KBM-7 (cell line): ENCODE results near the gene HSFX3.
"Not testable (repeated sequence)": the region's sequence is repeated elsewhere in the genome, so short reads cannot be mapped to it uniquely, and the experiment has no call there.

ENCODE experiments used
- DNase-seq: peaks from one replicate; pipeline ENCODE4 v3.0.0-alpha.2; 2015
- in situ Hi-C: fragments of 300-500 bp; cut with MboI; formaldehyde crosslinking; loops from 2 replicates; pipeline ENCODE4 v1.14.3; 2020; ENCODE audit warnings: low sequenced_read_pairs, low pct_unique_long_range_greater_than_20kb, mixed read lengths

Gene HSFX3, protein sequence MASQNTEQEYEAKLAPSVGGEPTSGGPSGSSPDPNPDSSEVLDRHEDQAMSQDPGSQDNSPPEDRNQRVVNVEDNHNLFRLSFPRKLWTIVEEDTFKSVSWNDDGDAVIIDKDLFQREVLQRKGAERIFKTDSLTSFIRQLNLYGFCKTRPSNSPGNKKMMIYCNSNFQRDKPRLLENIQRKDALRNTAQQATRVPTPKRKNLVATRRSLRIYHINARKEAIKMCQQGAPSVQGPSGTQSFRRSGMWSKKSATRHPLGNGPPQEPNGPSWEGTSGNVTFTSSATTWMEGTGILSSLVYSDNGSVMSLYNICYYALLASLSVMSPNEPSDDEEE

DNA sequence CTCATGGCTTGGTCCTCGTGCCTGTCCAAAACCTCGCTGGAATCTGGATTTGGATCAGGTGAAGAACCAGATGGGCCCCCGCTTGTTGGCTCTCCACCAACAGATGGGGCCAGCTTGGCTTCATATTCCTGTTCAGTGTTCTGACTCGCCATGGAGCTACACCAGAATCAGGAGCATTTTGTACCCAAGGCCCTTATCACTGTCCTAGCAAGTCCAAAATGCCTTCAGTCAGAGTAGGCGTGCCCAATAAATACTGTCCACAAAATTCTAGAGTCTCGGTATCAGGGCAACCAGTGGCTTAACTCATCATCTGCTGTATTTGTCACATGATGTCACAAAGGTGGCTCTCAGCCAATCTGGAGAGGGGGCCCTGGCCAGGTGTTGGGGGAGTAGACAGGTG, at the start of gene HSFX3:
Gene HSFX3 (minus strand): TSS at position 224 of the 400 bp plus-strand sequence. CDS start 72 bp downstream, at position 152.
- in situ Hi-C loops, DNase-seq: not testable (repeated sequence)

DNA sequence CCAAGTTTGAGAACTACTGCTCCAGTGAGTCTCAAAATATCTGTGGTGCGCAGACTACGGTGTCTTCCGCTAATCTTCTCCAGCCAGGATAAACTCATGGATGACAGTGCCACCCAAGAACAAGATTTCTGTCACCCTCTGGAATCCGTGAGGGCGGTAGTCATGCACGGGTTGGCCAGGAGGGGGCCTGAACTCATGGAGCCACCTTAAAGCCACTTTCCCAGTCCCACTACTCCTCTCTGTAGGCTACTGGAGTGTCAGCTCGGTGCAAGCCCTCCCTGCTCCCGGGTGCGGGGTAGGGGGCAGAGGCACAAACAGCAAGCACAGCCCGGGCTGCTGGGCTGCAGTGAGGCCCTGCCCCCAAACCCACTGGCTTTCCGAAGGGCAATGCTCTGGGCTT, 48.9 kb upstream of the HSFX3 start:
- DNase-seq, in situ Hi-C loops: not testable (repeated sequence)

DNA sequence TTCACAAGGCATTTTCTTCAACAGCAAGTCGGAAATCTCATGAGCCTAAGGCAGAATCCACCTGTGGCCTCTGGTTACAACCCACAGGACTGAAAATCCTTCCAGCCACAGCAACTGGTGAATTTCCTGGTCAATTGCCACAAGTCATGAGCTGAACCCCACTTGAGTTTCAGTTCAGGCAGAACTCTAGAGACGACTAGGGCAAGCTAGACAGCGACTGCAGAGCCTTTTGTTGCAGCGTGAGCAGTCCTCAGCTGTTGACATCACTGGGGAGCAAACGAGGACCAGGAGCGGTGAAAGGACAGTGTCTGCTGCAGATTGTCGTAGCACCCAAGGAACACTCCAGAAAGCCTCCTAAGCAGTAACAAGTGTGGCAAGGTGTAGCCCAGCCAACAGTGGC, 46.2 kb upstream of the HSFX3 start:
- in situ Hi-C loops, DNase-seq: not testable (repeated sequence)

DNA sequence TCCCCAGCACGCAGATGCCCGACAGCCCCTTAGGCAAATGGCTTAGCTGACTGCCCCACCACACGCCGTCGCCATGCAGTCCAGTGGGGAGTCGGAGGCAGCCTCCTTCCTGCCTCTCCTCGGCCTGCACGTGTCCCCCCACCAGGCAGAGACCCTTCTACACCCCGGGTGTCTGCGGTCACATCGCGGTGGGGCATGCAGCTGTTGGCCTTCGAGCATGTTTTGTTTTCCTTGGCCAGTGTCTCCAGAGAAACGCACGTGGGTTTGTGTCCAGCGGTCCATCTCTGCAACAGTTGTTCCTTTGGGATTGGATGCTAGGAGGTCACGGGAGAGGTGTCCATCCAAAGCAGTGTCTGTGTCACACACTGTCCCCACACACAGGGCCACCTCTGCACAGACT, 45.5 kb upstream of the HSFX3 start, which contains the start of gene HSFX2:
Gene HSFX2 (minus strand): TSS at position 101 of the 400 bp plus-strand sequence. CDS start 614 bp downstream, outside the sequence.
- in situ Hi-C loops, DNase-seq: not testable (repeated sequence)

DNA sequence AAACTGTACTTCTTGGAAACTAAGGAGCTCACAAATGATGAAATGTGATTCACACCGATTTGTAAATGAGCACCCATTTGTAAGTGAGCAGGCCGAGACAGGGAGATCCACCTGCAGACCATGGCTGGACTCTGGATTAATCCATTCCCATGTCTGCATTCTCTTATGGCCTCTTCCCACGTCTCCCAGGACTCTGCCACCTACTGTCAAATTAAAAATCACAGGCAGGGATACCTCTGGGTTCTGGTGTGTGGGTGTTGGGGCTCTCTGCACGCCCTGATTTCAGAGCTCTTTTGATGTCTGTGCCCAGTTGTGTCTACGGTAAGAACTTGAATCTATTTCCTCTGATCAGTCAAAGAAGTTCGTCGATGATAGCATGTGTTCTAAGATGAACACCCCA, 41.3 kb upstream of the HSFX3 start:
- in situ Hi-C loops, DNase-seq: not testable (repeated sequence)

DNA sequence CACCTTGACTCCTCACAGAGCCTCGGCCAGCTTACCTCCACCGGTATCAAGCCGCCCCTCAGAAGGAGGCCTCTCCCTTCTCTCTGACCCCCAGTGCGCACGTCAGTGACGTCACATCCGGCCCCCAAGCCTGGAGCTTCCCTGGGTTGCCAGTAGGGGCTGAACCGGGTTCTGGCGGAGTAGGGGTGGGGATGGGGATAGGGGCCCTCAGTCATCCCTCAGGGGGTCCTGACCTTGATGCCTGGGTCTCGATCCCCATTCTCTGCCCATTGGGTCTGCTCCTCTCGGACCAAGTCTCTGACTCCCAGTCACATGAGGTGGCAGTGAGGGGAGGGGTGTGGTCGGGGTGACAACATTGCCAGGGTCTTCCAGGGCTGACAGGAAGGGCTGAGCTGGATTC, 37.6 kb upstream of the HSFX3 start, which contains the start of gene MAGEA9B:
Gene MAGEA9B (minus strand): TSS at position 101 of the 400 bp plus-strand sequence. CDS start 4,280 bp downstream, outside the sequence.
- DNase-seq, in situ Hi-C loops: not testable (repeated sequence)

DNA sequence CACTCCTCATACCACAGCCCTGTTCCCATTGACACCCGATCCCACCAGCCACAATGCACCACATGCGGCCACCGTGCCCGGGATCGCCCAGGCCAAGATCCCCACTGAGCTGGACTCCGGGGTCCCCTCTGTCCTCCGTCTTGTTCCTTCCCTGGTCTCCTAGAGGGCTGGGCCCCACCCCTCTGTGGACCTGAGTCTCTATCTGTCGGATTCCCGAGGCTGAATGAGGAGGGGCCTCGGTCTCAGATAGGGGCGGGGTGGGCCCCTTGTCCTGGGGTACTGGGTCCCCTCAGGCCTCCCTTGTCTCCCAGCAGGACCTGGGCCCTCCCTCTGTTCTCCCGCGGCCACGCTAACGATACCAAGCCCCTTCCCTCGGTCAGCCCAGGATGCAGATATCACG, 35.9 kb upstream of the HSFX3 start:
- in situ Hi-C loops, result not testable (repeated sequence)

DNA sequence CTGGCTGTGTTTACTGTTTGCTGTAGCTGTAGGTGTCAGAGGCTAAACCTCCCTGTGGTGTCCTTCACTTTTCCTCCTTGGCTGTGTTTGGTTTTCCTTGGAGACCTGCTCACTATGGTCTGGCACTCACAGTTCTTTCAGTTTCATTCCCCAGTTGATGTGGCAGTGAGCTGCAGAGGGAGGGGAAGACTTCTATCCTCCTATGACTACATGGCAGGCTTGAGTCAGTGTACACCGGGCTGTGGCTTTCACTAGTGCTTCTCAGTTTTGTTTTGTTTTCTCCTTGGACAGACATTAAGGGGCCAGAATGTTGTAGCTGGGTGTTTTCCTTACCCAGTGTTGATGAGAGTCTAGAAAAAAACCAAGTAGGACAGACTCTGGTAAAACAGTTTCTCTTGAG, 23.7 kb upstream of the HSFX3 start:
- in situ Hi-C loops, DNase-seq: not testable (repeated sequence)

More for the DNA sequence above, 35.9 kb upstream of the HSFX3 start:
- DNase-seq, result not testable (repeated sequence)

DNA sequence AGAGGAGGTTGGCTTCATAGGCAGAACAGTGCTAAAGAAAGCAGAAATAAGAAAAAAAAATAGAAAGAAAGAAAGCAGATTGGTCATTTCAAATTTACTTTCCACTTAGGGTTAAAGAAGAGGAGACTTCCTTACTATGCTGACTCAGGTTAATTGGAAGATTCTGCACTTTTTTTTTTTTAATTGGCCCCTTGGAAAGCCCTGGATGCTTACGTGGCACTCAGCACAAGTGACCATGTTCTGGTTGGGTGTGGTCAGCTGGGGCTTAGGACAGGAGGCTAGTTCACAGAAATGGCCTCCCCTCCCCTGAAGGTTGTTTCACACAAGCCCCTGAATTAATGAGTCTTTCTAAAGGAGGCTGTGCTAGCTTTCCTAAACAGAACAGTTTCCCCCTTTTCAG, 23.0 kb upstream of the HSFX3 start:
- no peak for DNase-seq
- in situ Hi-C loops, result no loop called here

DNA sequence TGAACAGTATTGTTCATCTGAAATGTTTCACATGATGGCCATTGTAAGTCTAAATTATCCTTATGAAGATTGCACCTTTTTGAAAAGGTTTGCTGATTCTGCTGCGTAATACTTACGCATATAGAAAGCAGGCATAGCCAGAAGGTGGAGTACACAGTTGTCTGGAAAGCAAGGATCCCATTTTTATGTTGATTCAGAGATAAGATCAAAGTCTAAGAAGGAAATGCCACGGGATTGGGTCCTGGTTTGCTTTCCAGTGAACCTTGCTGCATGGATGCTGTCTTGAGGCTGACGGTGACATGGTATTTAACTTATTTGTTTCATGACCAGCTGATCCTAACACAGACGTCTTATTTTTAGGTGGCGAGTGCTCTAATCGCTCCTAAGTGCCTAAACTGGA, 22.0 kb upstream of the HSFX3 start:
- no peak for DNase-seq
- in situ Hi-C loops, result no loop called here

DNA sequence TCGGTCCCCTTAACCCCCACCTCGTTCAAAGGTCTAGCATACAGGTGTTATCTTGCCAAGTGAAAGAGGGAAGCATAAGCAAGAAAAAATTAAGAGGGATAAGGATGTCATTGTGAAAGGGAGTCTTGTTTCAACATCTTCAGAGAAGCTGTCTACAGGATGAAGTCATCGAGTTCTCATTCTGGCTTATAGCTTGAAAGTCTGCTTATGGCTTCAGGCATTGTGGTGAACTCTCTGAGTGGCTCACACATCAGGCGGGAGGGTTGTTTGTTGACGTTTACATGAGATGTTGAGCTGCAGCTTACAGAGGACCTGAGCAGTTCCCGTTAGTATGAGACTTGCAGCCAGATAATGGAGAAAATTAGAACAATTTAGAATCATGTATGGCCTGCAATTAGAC, 20.9 kb upstream of the HSFX3 start:
- in situ Hi-C loops, result no loop called here
- no peak for DNase-seq

DNA sequence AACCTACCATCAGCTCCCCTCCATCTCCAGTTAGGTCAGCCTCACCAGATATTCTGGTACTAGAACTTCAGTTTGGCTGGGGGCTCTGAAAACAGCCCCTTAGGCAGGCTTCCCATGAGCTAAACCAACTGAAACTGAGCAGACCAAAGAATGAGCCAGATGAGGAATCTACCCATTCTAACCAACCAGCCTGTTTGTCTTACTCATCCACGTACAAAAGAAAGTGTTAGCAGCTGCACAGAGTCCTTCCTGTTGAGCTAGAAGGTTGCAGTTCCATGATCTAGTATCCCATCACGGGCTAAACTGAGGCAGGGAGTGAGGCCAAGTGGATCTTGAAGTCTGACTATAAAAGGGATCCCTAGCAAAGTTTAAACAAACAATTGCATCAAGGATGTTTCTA, 20.0 kb upstream of the HSFX3 start:
- in situ Hi-C loops, result no loop called here

DNA sequence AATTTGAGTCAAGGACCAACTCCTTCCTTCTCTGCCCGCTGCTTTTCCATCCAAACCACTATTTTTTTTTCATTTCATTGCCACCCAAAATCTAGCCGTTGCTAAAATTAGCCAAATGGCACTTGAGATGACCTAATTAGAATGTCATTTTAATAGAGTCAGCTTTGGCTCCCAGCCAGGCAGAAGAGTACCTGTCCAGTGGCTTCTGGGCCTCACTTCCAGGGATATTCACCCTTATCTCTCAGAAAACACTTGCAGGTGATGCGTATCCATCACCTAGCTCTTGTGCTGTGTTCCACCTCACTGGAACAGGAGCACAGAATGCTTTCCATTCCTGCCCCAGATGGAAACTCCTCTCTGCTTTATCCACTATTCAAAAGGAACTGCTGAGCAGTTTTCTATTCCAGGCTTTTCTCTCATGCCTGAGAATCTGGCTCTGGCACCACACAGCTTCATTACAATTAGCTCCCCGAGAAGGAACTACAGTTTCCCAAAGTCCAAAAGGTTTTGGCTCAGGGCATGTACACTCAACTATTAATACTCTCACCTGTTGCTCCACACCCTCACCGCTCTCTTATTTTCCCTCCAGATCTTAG, 19.1 kb upstream of the HSFX3 start:
- no peak for DNase-seq
- in situ Hi-C loops, result no loop called here

More for the DNA sequence above, 20.0 kb upstream of the HSFX3 start:
- DNase-seq, result no peak

DNA sequence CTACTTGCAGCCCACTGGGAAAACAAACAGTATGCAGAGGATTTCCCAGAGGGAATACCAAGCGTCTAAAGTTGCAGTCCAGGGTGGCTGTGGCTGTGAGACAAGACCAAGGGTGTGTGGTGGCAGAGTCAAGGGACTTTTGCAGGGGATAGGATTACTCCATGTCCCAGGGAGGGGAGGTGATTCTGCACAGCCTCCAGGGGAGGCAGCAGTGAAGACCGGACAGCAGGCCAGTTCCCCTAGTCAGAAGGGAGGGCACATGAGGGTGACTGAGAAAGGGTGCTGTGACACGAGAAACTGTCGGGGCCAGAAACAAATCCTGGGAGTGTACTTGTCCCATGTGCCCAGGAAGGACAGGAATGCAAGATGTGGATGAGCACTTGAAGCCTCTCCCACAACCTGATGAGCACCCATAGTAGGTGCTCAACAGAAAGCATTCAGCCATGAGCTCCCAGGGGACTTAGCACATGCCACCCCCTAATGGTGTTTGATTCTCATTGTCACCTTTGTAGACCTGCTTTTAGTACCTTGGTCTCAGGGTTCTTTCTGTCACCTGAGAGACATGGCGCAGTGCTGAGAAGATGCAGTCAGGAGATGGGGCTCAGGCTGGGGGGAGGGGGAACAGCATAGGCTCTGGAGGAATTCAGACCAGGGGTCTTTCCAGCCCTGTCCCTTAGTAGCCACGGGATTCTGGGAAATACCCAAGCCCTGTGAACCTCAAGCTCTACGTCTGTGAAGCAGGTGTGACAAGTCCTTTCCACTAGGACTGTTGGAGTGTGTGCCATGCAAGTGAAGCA, 18.1 kb upstream of the HSFX3 start:
- no peak for DNase-seq
- in situ Hi-C loops, result no loop called here

DNA sequence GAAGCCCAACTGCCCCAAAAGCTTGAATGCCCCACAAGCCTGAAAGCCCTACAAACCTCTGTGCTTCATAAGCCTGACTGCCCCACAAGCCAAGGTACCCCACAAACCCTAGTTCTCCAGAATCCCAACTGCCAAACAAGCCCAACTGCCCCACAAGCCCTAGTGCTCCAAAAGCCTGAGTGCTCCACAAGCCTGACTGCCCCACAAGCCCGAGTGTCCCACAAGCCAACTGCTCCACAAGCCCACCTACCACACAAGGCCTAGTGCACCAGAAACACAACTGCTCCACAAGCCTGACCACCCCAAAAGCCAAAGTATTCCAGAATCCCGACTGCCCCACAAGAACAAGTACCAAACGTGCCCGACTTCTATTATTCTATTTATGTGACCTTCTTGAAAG, 13.6 kb upstream of the HSFX3 start:
- DNase-seq, result no peak
- in situ Hi-C loops, result no loop called here

DNA sequence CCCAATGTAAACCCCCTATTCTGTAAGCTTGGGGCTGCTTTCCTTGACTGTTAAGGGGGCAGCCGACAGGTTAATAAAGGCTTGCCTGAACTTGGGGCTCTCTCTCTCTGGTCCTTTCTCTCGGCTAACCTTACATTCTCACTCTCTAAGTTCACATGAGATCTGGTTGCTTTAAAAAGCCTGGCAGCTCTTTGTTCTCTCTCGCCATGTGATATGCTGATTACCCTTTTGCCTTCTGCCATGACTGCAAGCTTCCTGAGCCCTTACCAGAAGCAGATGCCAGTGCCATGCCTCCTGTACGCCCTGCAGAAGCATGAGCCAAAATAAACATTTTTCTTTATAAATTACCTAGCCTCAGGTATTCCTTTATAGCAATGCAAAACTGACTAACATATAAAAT, 5.5 kb upstream of the HSFX3 start:
- in situ Hi-C loops, DNase-seq: not testable (repeated sequence)

DNA sequence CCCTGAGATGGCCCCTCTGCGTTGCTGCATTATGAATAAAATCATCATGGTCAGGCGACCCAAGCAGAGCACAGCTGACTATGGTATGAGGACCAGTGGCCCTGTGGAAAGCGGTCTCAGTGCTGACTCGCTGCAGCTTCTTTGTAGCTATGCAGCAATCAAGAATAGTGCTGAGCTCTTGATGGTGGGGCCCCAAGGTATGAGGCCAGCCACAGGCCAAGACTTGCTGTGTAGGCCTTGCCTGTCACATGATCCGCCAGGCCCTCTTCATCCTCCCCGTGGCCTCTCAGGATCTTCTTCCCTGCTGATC, 2.2 kb upstream of the HSFX3 start:
- in situ Hi-C loops, DNase-seq: not testable (repeated sequence)

DNA sequence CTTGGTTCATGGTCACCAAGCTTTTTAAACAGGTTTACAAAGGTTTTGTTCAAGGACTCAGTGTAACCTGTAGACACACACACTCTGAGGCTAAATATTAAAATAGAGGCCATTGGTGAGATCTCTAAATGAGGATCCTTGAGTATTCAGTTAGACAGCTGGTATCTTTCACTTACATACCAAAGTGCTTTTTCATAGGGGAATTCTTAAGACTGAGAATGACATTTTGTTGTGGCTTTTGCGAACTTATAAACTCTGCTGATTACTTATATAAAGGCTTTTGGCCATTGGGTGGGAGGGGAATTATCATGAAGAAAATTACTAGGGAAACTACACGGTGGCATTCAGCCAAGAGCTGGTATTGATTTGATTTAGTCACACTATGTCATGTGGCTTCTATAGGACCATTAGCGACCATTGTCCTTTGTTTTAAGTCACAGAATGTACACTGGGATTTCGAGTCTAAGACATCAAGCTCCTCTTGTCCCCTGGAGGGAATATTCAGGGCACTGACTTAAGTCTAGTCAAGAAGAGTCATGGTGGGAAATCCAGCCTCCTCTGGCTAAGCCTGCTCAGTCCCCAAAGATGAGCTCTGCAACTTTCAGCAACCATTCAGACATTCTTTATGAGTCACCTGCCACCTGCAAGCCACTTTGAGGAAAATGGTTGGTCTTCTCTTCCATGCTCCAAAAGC, 1.7 kb upstream of the HSFX3 start:
- DNase-seq, in situ Hi-C loops: not testable (repeated sequence)

DNA sequence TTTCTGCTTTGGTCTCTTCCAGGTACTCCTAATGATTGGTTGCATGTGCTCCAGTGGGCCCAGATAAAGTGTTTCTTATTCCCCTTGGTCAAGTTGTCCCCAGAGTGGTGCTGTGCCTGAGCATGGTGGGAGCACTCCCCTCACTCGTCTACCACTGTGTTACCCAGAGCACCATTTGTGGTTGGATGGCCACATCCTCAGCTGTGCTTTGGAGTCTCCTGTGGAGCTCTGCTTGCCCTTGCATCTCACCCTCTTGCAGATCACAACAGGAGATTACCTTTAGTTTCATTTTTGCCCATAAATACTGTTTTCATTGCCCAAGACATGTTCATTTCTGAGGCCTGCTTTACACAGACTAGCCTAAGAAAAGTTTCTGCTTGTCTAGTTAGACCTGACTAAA, 730 bp upstream of the HSFX3 start:
- in situ Hi-C loops, DNase-seq: not testable (repeated sequence)
